A549 (cell line): ENCODE measurements around the gene RGS19.

ENCODE experiments used
- CBX2 ChIP-seq: fragments of 200-600 bp; sonication (generic); IDR thresholded peaks from 2 replicates; pipeline ENCODE4 v1.6.1; 2016; ENCODE audit warnings: low read depth, mild to moderate bottlenecking, borderline replicate concordance
- CHD2 ChIP-seq: fragments of 150-350 bp; IDR thresholded peaks from 2 replicates; pipeline ENCODE4 v1.6.1; 2014; ENCODE audit warnings: low read length; ENCODE audit not compliant: partially characterized antibody
- CTCF ChIP-seq: fragments of >200 bp; sonication (Bioruptor Twin); formaldehyde crosslinking; IDR thresholded peaks from 3 replicates; pipeline ENCODE4 v1.5.1; 2016
- HMGXB4 ChIP-seq: fragments of 250-450 bp; sonication (Bioruptor Pico); IDR thresholded peaks from 2 replicates; pipeline ENCODE4 v1.5.0; 2021; ENCODE audit warnings: mild to moderate bottlenecking, moderate library complexity, borderline replicate concordance
- JUNB ChIP-seq: fragments of >200 bp; sonication (Bioruptor Twin); formaldehyde crosslinking; IDR thresholded peaks from 2 replicates; pipeline ENCODE4 v1.6.1; 2016
- KDM5A ChIP-seq: fragments of 200-600 bp; sonication (generic); IDR thresholded peaks from 2 replicates; pipeline ENCODE4 v1.6.1; 2016; ENCODE audit warnings: antibody characterized with exemption, mild to moderate bottlenecking
- NFE2L2 ChIP-seq: fragments of 150-350 bp; conservative IDR thresholded peaks from 2 replicates; pipeline ENCODE4 v1.6.1; 2014; ENCODE audit warnings: low read length
- NPAS2 ChIP-seq: fragments of 250-450 bp; sonication (Bioruptor Pico); IDR thresholded peaks from 2 replicates; pipeline ENCODE4 v1.8.0; 2022; ENCODE audit warnings: mild to moderate bottlenecking, moderate library complexity, borderline replicate concordance
- POLR2A ChIP-seq: IDR thresholded peaks from 2 replicates; pipeline ENCODE4 v1.6.1; 2012; ENCODE audit warnings: mild to moderate bottlenecking, low read length
- RAD21 ChIP-seq, 2 experiments: fragments of >200 bp in 1 of 2; sonication (Bioruptor Twin) in 1 of 2; formaldehyde crosslinking in 1 of 2; IDR thresholded peaks in 1 of 2; conservative IDR thresholded peaks in 1 of 2; 2 replicates in 1 of 2; 3 replicates in 1 of 2; pipeline ENCODE4 v1.6.1; 2012 to 2018; ENCODE audit warnings: inconsistent platforms in 1 of 2
- RFX5 ChIP-seq: fragments of 450-650 bp; IDR thresholded peaks from 2 replicates; pipeline ENCODE4 v1.7.1; 2014; ENCODE audit warnings: antibody characterized with exemption, mild to moderate bottlenecking, moderate library complexity
- SMC3 ChIP-seq: fragments of >200 bp; sonication (Bioruptor Twin); formaldehyde crosslinking; IDR thresholded peaks from 3 replicates; pipeline ENCODE4 v1.6.1; 2018; ENCODE audit warnings: inconsistent platforms
- USF2 ChIP-seq: fragments of 450-650 bp; IDR thresholded peaks from 2 replicates; pipeline ENCODE4 v1.6.1; 2014; ENCODE audit warnings: antibody characterized with exemption

- no peak for TF ChIP-seq USF2
- no peak for TF ChIP-seq RFX5
- no peak for TF ChIP-seq CBX2
- TF ChIP-seq CTCF: no peak
- TF ChIP-seq SMC3: no peak
- no peak for TF ChIP-seq HMGXB4 (CRISPR knock-in tag)
- no peak for TF ChIP-seq RAD21 (conservative IDR thresholded peaks at IDR 0.05 in 1 of 2, IDR thresholded peaks at IDR 0.05 in 1 of 2)
- no peak for TF ChIP-seq CHD2
- no peak for TF ChIP-seq JUNB
- no peak for TF ChIP-seq KDM5A
- TF ChIP-seq NFE2L2: no peak
- TF ChIP-seq POLR2A: no peak
- no peak for TF ChIP-seq NPAS2
Observed at GRCh38 chr20:64082126-64082731, 2.9 kb upstream of the RGS19 start.
